Measurements from ENCODE around the gene FNTB. TPM values are rescaled to one million over a fixed set of nuclear protein-coding genes. Genes with fewer than 3 reads are reported as not detected.
A peak's percentile ranks its signal among the peaks of the same experiment; 100 is the strongest.

Gene FNTB
- total RNA-seq, 1 experiment from 2014 or later, result 20.7 TPM

DNA sequence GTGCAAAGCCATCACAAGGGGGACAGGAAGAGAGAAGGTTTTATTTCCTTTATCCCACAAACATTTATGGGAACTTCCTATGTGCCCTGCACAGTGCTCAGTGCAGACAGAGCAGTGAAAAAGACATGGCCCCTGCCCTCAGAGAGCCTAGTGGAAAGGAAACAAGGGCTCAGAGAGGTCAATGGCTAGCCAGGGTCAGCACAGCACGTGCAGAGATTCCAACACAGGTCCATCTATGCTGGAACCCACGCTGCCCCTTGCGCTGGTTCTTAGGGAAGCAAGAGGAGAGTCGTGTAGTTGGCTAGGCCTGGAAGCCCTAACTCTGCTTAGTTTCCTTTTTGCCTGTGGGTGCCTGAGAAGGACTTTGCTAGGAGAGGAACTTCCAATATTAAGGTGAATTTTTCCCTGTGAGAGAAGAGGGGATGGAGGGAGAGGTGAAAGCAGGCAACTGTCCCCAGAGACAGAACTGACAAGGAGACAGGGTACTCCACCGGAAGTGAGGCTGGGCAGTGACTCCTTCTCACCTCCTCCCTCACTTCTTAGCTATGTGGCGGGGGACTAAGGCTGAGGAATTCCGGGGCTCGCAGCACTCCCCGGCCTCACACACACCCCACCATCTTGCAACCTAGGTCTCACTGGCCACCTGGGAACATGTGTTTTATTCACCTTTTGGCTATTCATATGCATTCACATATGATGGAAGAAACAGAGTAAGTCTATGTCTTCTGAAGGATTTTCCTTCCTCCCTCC lies 32.0 kb upstream of the FNTB start:
- Histone ChIP-seq H3K79me1 (ENCODE audit: insufficient read depth, low read depth, low read length, poor library complexity, severe bottlenecking) (no peaks in the 10 kb centered on the region), H2BK20ac (ENCODE audit: low read depth, low read length, poor library complexity, severe bottlenecking) (no peak overlapping the region), H3K23ac (ENCODE audit: insufficient read length, low read depth, low read length) (no peak overlapping the region), H3K27me3 (ENCODE audit: insufficient read depth, low read length) (no peaks in the 10 kb centered on the region), H3K4me2 (ENCODE audit: insufficient read depth, insufficient read length, low read length) (no peak overlapping the region), H2AK5ac (ENCODE audit: insufficient read length, low read length) (no peak overlapping the region), H2BK15ac (ENCODE audit: low read depth, low read length) (no peak overlapping the region), H4K20me1 (ENCODE audit: control insufficient read depth, insufficient read depth, insufficient read length) (no peaks in the 10 kb centered on the region), H3K56ac (ENCODE audit: insufficient read length, low read depth, low read length) (no peak overlapping the region), H3K79me2 (ENCODE audit: insufficient read depth, low read length) (no peaks in the 10 kb centered on the region), H3K4ac (ENCODE audit: low read depth, low read length) (no peak overlapping the region), H3K9ac (ENCODE audit: extremely low read depth, insufficient read length, low read length) (no peak overlapping the region), H4K8ac (replicated peaks; ENCODE audit: insufficient read length, low read depth, low read length) (no peak overlapping the region), H4K91ac (ENCODE audit: insufficient read length, low read depth, low read length) (no peak overlapping the region), H2AFZ (ENCODE audit: low read length) (no peak overlapping the region), H3K27ac (ENCODE audit: insufficient read length, low read depth, low read length) (no peak overlapping the region), H2BK5ac (ENCODE audit: insufficient read length, low read length) (no peak overlapping the region), H3K23me2 (ENCODE audit: insufficient read length, low read depth, low read length, poor library complexity, severe bottlenecking) (no peaks in the 10 kb centered on the region), H3K18ac (ENCODE audit: insufficient read length, low read depth, low read length) (no peak overlapping the region), H2BK12ac (ENCODE audit: insufficient read length, low read depth, low read length) (no peak overlapping the region), H2BK120ac (ENCODE audit: low read depth, low read length, poor library complexity, severe bottlenecking) (no peak overlapping the region), H3K4me1 (ENCODE audit: insufficient read depth, low read length) (peaks cover 14% of the 10 kb centered on the region; the same call in 1 of the 2 replicates), H3T11ph (ENCODE audit: low read length) (no peak overlapping the region), H4K5ac (ENCODE audit: insufficient read length, low read depth, low read length) (no peak overlapping the region), H3K14ac (ENCODE audit: insufficient read depth, low read length) (no peak overlapping the region), H3K9me3 (ENCODE audit: control insufficient read depth, low read depth, low read length) (no peaks in the 10 kb centered on the region)
- Mint-ChIP-seq H3K27ac (peak overlapping the region; percentile 72 to 87 (median 79); a peak in 4 of 7 replicates), H3K36me3 (ENCODE audit: insufficient read depth in 1 of 3, low read depth in 3 of 3) (peaks cover 2 to 33% (median 27%) of the 10 kb centered on the region in 3 experiments), H3K9me3 (no peaks in the 10 kb centered on the region; a peak in 2 of 5 replicates), H3K27me3 (ENCODE audit: low read depth) (no peaks in the 10 kb centered on the region), H3K4me3 (no peak overlapping the region), H3K4me1 (peaks cover 39 to 49% of the 10 kb centered on the region in 2 experiments)
- WGBS (ENCODE audit: extremely low coverage, insufficient read length, low lambda C conversion rate), result no CpG with 5 or more reads among the region's 9 CpGs
- TF ChIP-seq, protein P1, sequence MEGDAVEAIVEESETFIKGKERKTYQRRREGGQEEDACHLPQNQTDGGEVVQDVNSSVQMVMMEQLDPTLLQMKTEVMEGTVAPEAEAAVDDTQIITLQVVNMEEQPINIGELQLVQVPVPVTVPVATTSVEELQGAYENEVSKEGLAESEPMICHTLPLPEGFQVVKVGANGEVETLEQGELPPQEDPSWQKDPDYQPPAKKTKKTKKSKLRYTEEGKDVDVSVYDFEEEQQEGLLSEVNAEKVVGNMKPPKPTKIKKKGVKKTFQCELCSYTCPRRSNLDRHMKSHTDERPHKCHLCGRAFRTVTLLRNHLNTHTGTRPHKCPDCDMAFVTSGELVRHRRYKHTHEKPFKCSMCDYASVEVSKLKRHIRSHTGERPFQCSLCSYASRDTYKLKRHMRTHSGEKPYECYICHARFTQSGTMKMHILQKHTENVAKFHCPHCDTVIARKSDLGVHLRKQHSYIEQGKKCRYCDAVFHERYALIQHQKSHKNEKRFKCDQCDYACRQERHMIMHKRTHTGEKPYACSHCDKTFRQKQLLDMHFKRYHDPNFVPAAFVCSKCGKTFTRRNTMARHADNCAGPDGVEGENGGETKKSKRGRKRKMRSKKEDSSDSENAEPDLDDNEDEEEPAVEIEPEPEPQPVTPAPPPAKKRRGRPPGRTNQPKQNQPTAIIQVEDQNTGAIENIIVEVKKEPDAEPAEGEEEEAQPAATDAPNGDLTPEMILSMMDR (conservative IDR thresholded peaks at IDR 0.05), result no peak
- DNase-seq, result no peak

All from H9 (cell line).